Stimulated activated CD4-positive, alpha-beta T cell treated with anti-CD3 and anti-CD28 coated beads, Interleukin-4, amount 100 ng/mL, for 1 hour (primary cell): ENCODE results near the gene EGF.

Experiments
- DNase-seq: peaks from one replicate; pipeline ENCODE4 v3.0.0-alpha.2; 2020

The EGF gene

DNA sequence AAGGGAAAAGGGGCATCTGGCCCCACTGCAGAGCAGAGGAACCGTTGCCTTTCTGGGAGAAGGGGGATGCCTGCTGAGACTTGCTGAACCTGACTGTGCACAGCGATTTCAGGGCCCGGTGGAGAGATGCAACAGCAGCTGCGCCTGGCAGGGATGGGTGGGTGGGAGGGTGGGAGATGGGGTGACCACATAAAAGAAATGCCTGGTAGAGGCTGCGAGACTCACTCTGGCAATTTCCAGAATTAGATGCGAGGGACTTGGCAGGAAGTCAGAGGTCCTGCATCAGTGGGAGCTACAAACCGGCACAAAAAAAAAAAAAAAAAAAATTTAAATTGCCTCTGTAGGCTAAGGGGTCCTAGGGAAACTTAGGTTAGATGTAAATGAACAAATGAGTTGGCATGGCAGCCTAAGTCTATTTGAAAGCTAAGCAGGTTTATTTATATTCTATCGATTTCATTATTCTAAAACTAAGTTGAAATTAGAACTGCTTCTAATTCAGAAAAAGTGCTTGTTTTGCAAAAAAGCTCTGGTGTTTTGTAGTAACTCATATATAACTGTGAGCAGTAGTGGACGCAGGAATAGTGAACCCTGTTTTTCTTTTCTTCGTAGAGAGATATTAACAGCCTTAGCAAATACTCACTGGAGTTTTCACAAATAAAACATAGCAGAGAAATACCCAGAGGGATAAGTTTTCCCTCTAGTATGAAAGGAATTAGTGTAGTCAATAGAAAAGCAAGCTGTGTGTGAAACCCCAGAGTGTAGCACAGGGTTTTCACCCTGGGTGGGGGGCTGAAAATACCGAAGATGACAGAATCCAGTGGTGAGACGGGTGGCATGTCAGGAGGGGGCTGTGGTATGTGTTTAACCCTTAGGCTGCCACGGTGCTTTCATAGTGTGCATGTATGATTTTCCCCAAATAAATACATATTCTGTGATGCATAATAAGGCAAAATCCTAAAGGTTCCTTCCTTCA lies 130.1 kb downstream of the EGF start:
- no peak for DNase-seq

GRCh38 chr4:110046588-110047049 lies 133.9 kb downstream of the EGF start:
- no peak for DNase-seq

- peak; percentile 43 for DNase-seq
Observed at GRCh38 chr4:110049951-110050925, 137.6 kb downstream of the EGF start.

- DNase-seq: no peak
Observed at GRCh38 chr4:110055158-110055768, 142.6 kb downstream of the EGF start.

GRCh38 chr4:110058677-110059076 lies 146.0 kb downstream of the EGF start:
- no peak for DNase-seq

DNA sequence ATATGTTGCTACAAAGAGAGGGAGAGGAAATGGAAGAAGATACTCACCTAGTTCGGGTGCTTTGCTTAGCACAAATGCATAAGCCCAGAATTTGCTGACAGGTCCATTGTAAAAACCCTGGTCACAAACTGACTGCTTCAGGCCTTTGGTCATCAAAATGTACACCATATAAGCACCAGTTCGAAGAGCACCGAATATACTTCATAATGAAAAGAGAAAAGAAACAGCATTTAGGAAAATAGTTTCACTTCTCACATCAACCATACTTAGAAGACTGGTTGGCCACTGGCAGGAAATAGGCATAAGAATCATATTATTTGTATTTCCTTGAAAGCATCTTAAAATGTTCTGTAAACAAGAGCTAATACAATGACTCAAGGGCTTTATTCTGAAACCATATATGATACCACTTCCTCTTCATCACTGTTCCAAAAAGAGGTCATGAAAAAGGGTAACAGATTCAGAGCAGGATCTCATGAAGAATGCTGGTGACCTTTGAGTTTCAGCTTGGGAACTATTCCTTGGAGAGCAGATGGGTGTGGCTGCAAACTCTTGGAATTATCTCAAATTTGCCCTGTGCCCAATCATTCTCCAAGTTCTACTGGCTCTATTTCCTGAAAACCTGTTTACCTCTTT lies 147.0 kb downstream of the EGF start:
- no peak for DNase-seq

- no peak for DNase-seq
Observed at GRCh38 chr4:110061076-110061475, 148.4 kb downstream of the EGF start.
